HepG2 (cell line): ENCODE results near the gene PJA2. TPM values are rescaled to one million over a fixed set of nuclear protein-coding genes. Genes with fewer than 3 reads are reported as not detected.

Source experiments
- ARID4A ChIP-seq: sonication (generic); formaldehyde crosslinking; IDR thresholded peaks from 2 replicates; pipeline ENCODE4 v1.5.0; 2020; ENCODE audit warnings: mild to moderate bottlenecking, missing genetic modification reagents, borderline replicate concordance
- ATF7 ChIP-seq, 2 experiments: fragments of 450-650 bp in 1 of 2; sonication (generic) in 1 of 2; formaldehyde crosslinking in 1 of 2; IDR thresholded peaks; 2 replicates each; pipeline versions ENCODE4 v1.4.0 to v1.6.1; 2016 to 2020; ENCODE audit warnings: antibody characterized with exemption in 1 of 2, mild to moderate bottlenecking in 1 of 2, missing genetic modification reagents in 1 of 2
- BRD4 ChIP-seq: sonication (generic); formaldehyde crosslinking; IDR thresholded peaks from 2 replicates; pipeline ENCODE4 v1.4.0; 2020; ENCODE audit warnings: missing genetic modification reagents
- ETV6 ChIP-seq: sonication (generic); formaldehyde crosslinking; conservative IDR thresholded peaks from 2 replicates; pipeline ENCODE4 v1.4.0; 2020; ENCODE audit warnings: missing genetic modification reagents
- HIVEP1 ChIP-seq: sonication (generic); formaldehyde crosslinking; IDR thresholded peaks from 2 replicates; pipeline ENCODE4 v1.4.0; 2020; ENCODE audit warnings: mild to moderate bottlenecking, missing genetic modification reagents
- KDM4B ChIP-seq: sonication (generic); formaldehyde crosslinking; IDR thresholded peaks from 2 replicates; pipeline ENCODE4 v1.4.0; 2020; ENCODE audit warnings: missing genetic modification reagents
- NR2F6 ChIP-seq, 2 experiments: IDR thresholded peaks; 2 replicates each; pipeline ENCODE4 v1.6.1; 2016; ENCODE audit warnings: antibody characterized with exemption in 1 of 2, mild to moderate bottlenecking in 1 of 2
- PAXIP1 ChIP-seq: sonication (generic); formaldehyde crosslinking; conservative IDR thresholded peaks from 2 replicates; pipeline ENCODE4 v1.4.0; 2020; ENCODE audit warnings: mild to moderate bottlenecking, missing genetic modification reagents, moderate library complexity
- PRDM4 ChIP-seq: sonication (generic); formaldehyde crosslinking; IDR thresholded peaks from 2 replicates; pipeline ENCODE4 v1.9.0; 2021; ENCODE audit warnings: missing genetic modification reagents, borderline replicate concordance
- PTBP1 ChIP-seq: fragments of 200-400 bp; formaldehyde crosslinking; IDR thresholded peaks from 2 replicates; pipeline ENCODE4 v1.6.1; 2018; ENCODE audit warnings: low read length, low read depth; ENCODE audit not compliant: poor library complexity, severe bottlenecking
- SAP130 ChIP-seq: IDR thresholded peaks from 2 replicates; pipeline ENCODE4 v1.6.1; 2016; ENCODE audit warnings: low read depth
- SOX6 ChIP-seq, 2 experiments: fragments of 450-650 bp in 1 of 2; sonication (generic) in 1 of 2; formaldehyde crosslinking in 1 of 2; IDR thresholded peaks; 2 replicates each; pipeline versions ENCODE4 v1.4.0 to v1.6.1; 2017 to 2020; ENCODE audit warnings: antibody characterized with exemption in 1 of 2, mild to moderate bottlenecking in 1 of 2, missing genetic modification reagents in 1 of 2
- SRSF4 ChIP-seq: fragments of 200-400 bp; formaldehyde crosslinking; IDR thresholded peaks from one replicate; pipeline ENCODE4 v1.6.1; 2018; ENCODE audit warnings: mild to moderate bottlenecking, low read depth, low read length, moderate library complexity; ENCODE audit not compliant: poor library complexity, severe bottlenecking
- TFAP4 ChIP-seq: sonication (generic); IDR thresholded peaks from 2 replicates; pipeline ENCODE4 v1.6.1; 2016; ENCODE audit warnings: low read depth, borderline replicate concordance
- U2AF1 ChIP-seq: fragments of 200-400 bp; formaldehyde crosslinking; optimal IDR thresholded peaks from 2 replicates; pipeline ENCODE3; 2017; ENCODE audit warnings: mild to moderate bottlenecking, low read depth, low read length
- YEATS2 ChIP-seq: sonication (generic); formaldehyde crosslinking; IDR thresholded peaks from 2 replicates; pipeline ENCODE4 v1.4.0; 2020; ENCODE audit warnings: missing genetic modification reagents, borderline replicate concordance
- ZNF446 ChIP-seq: sonication (generic); formaldehyde crosslinking; IDR thresholded peaks from 2 replicates; pipeline ENCODE4 v1.5.0; 2020; ENCODE audit warnings: mild to moderate bottlenecking, missing genetic modification reagents
- ZNF530 ChIP-seq: sonication (generic); formaldehyde crosslinking; IDR thresholded peaks from 2 replicates; pipeline ENCODE4 v1.5.0; 2020; ENCODE audit warnings: low read depth, mild to moderate bottlenecking, missing genetic modification reagents
- ZNF615 ChIP-seq: sonication (generic); formaldehyde crosslinking; IDR thresholded peaks from 2 replicates; pipeline ENCODE4 v1.5.0; 2020; ENCODE audit warnings: mild to moderate bottlenecking, missing genetic modification reagents, borderline replicate concordance
- polyA plus RNA-seq, 8 experiments: library from polyadenylated mRNA; depleted of rRNA in 3 of 8; stranded (reverse) in 7 of 8; unstranded in 1 of 8; fragments of >200 nt; fragmentation: Illumina TruSeq in 4 of 8; extraction: Trizol in 4 of 8; gene quantifications; 2 replicates each; pipeline versions ENCODE4 v1.2.1 to v1.2.3, GENCODE V29; 2011 to 2016; ENCODE audit warnings: low read depth in 4 of 8, missing spikeins in 1 of 8, mixed read lengths in 1 of 8; ENCODE audit not compliant: insufficient read depth in 1 of 8
- total RNA-seq, 5 experiments: library from RNA; depleted of rRNA; stranded (reverse); fragments of >200 nt; fragmentation: Illumina TruSeq; extraction: Trizol; gene quantifications; 2 replicates each; pipeline ENCODE4 v1.2.3, GENCODE V29; 2016; ENCODE audit warnings: low read depth in 1 of 5

PJA2 gene
- total and polyA plus RNA-seq, 2 of the 13 experiments (the other 11 are each of a cell fraction or from before 2014, with no cell fraction given) = 39.4 to 41.4 TPM

- TF ChIP-seq ARID4A (CRISPR knock-in tag) (peak; percentile 39; the same call in 1 of the 2 replicates), SRSF4 (no peak), TFAP4 (no peak), KDM4B (CRISPR knock-in tag) (no peak), PTBP1 (no peak), YEATS2 (no peak), HIVEP1 (CRISPR knock-in tag) (no peak), ZNF446 (CRISPR knock-in tag) (no peak), SOX6 (IDR thresholded peaks at IDR 0.05) (no peak), SOX6 (CRISPR knock-in tag; IDR thresholded peaks at IDR 0.05) (peak; percentile 50), ZNF530 (CRISPR knock-in tag) (no peak), ATF7 (IDR thresholded peaks at IDR 0.05) (no peak), ATF7 (CRISPR knock-in tag; IDR thresholded peaks at IDR 0.05) (no peak), NR2F6 (IDR thresholded peaks at IDR 0.05) (no peak), NR2F6 (CRISPR knock-in tag; IDR thresholded peaks at IDR 0.05) (peak; percentile 44; the same call in 1 of the 2 replicates), PAXIP1 (CRISPR knock-in tag) (peak; percentile 63; the same call in 1 of the 2 replicates), PRDM4 (no peak), ZNF615 (CRISPR knock-in tag) (no peak), SAP130 (CRISPR knock-in tag) (peak; percentile 18; the same call in 1 of the 2 replicates), ETV6 (no peak), BRD4 (CRISPR knock-in tag) (no peak), U2AF1 (no peak)
These were observed 3.2 kb upstream of the PJA2 start (continued) for GRCh38 chr5:109412981-109413402.
